ENCODE data around the gene CHRNA9. TPM values are rescaled to one million over a fixed set of nuclear protein-coding genes. Genes with fewer than 3 reads are reported as not detected.

CHRNA9 gene
- polyA plus RNA-seq, 1 of the 3 experiments (the other 2 are of a cell fraction): 0.05 TPM

DNA sequence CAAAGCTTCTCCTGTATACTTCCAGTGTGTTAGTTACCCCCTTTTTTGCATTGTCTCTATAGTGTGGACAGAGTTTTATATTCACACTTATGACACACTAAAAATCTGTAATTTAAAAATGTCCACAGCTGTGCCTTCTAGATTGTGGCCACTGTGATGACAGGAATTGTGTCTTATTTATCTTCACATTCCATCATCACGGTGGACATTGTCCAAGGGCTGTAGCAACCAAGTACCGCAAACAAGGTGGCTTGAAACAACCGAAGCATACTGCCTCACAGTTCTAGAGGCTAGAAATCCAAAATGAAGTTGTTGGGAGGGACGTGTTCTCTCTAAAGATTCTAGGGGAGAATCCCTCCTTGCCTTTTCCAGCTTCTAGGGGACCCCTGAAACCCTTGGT, 32.3 kb downstream of the CHRNA9 start:
- no peaks in the 10 kb centered on the region for H4K20me1 ChIP-seq (ENCODE audit: insufficient read depth)
- no peaks in the 10 kb centered on the region for H3K4me1 ChIP-seq (ENCODE audit: control insufficient read depth in 1 of 2, insufficient read depth in 2 of 2, low read depth in 1 of 2, low read length in 1 of 2)
- H2AFZ ChIP-seq (ENCODE audit: low read depth): no peak overlapping the region
- H3K9me2 ChIP-seq: no peaks in the 10 kb centered on the region
- POLR2A ChIA-PET: no interaction called here
- H3K27me3 ChIP-seq (ENCODE audit: insufficient read depth): no peaks in the 10 kb centered on the region
- 85% methylated on average over 4 of the region's 4 CpGs for WGBS (ENCODE audit: low lambda C conversion rate)
- no peaks in the 10 kb centered on the region for H3F3A ChIP-seq (replicated peaks; ENCODE audit: insufficient read depth)
- no peak overlapping the region for H3K4me3 ChIP-seq (ENCODE audit: low read depth in 2 of 2, low read length in 1 of 2)
- H3K79me2 ChIP-seq (ENCODE audit: insufficient read depth): no peaks in the 10 kb centered on the region
- H3K9me3 ChIP-seq: no peaks in the 10 kb centered on the region
- no peak for DNase-seq
- no peak overlapping the region for H3K9ac ChIP-seq
- no peak overlapping the region for H3K27ac ChIP-seq (ENCODE audit: low read depth in 2 of 2, low read length in 1 of 2)
- TF ChIP-seq NFIC (IDR thresholded peaks at IDR 0.05; ENCODE audit: borderline replicate concordance) (no peak), FOXJ3 (CRISPR knock-in tag; IDR thresholded peaks at IDR 0.05) (no peak), GABPA (IDR thresholded peaks at IDR 0.05; ENCODE audit: low read depth) (no peak), RFX5 (IDR thresholded peaks at IDR 0.05; ENCODE audit: low read length) (no peak), CHD2 (IDR thresholded peaks at IDR 0.05; ENCODE audit: low read length, partially characterized antibody) (no peak), ELF1 (IDR thresholded peaks at IDR 0.05) (no peak)
- TF ChIP-seq, protein P1, sequence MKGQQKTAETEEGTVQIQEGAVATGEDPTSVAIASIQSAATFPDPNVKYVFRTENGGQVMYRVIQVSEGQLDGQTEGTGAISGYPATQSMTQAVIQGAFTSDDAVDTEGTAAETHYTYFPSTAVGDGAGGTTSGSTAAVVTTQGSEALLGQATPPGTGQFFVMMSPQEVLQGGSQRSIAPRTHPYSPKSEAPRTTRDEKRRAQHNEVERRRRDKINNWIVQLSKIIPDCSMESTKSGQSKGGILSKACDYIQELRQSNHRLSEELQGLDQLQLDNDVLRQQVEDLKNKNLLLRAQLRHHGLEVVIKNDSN (IDR thresholded peaks at IDR 0.05; ENCODE audit: borderline replicate concordance, low read depth): no peak
- TF ChIP-seq, protein P2, sequence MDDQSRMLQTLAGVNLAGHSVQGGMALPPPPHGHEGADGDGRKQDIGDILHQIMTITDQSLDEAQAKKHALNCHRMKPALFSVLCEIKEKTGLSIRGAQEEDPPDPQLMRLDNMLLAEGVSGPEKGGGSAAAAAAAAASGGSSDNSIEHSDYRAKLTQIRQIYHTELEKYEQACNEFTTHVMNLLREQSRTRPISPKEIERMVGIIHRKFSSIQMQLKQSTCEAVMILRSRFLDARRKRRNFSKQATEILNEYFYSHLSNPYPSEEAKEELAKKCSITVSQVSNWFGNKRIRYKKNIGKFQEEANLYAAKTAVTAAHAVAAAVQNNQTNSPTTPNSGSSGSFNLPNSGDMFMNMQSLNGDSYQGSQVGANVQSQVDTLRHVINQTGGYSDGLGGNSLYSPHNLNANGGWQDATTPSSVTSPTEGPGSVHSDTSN (IDR thresholded peaks at IDR 0.05): no peak
- TF ChIP-seq, protein P3, sequence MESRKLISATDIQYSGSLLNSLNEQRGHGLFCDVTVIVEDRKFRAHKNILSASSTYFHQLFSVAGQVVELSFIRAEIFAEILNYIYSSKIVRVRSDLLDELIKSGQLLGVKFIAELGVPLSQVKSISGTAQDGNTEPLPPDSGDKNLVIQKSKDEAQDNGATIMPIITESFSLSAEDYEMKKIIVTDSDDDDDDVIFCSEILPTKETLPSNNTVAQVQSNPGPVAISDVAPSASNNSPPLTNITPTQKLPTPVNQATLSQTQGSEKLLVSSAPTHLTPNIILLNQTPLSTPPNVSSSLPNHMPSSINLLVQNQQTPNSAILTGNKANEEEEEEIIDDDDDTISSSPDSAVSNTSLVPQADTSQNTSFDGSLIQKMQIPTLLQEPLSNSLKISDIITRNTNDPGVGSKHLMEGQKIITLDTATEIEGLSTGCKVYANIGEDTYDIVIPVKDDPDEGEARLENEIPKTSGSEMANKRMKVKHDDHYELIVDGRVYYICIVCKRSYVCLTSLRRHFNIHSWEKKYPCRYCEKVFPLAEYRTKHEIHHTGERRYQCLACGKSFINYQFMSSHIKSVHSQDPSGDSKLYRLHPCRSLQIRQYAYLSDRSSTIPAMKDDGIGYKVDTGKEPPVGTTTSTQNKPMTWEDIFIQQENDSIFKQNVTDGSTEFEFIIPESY (IDR thresholded peaks at IDR 0.05; ENCODE audit: borderline replicate concordance, low read depth): no peak
- TF ChIP-seq, protein P4, sequence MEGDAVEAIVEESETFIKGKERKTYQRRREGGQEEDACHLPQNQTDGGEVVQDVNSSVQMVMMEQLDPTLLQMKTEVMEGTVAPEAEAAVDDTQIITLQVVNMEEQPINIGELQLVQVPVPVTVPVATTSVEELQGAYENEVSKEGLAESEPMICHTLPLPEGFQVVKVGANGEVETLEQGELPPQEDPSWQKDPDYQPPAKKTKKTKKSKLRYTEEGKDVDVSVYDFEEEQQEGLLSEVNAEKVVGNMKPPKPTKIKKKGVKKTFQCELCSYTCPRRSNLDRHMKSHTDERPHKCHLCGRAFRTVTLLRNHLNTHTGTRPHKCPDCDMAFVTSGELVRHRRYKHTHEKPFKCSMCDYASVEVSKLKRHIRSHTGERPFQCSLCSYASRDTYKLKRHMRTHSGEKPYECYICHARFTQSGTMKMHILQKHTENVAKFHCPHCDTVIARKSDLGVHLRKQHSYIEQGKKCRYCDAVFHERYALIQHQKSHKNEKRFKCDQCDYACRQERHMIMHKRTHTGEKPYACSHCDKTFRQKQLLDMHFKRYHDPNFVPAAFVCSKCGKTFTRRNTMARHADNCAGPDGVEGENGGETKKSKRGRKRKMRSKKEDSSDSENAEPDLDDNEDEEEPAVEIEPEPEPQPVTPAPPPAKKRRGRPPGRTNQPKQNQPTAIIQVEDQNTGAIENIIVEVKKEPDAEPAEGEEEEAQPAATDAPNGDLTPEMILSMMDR (IDR thresholded peaks at IDR 0.05): no peak
- CTCF ChIA-PET: no interaction called here
- H3K36me3 ChIP-seq (replicated peaks in 1 of 2; ENCODE audit: control insufficient read depth in 1 of 2, insufficient read depth in 2 of 2, low read length in 1 of 2): no peaks in the 10 kb centered on the region
- H3K4me2 ChIP-seq: no peak overlapping the region

DNA sequence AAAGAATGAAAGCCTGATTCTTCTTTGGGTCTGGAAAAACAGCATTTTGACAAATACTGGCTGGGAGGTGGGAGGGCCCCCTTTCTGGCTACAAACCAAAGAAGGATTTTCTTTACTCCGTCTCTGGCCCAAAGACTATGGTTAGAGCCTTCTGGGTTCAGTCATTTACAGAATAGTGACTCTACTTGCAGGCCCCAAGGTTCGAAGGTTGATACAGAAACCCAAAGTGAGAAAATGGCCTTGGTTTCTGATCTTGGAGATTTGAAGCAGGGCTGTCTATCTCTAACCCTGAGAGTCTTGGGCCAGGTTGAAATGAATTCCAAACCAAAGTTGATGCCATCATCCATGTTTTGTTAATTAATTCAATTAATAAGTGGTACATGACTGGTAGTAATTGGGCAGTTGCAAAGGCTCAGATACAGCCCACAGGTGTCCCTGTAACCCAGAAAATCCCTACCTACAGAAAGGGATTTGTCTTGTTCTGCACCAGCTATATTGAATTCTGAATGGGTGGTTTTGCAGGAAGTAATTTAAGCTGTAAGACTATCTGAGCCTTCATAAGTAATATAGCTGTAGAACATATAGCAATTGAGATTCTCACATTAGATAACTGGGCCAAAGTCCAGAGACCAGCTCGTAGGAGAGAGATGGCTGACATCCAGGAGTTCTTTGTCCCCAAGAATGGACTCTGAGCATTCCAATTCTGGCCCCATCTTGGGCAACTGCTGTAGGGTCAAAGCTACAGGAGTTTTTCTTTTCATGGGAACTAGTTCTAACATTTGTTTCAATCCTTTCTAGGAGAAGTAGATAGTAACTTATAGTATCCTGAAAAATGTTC, 34.5 kb downstream of the CHRNA9 start:
- no peak overlapping the region for H3K4me2 ChIP-seq
- H3K4me3 ChIP-seq (ENCODE audit: low read depth in 2 of 2, low read length in 1 of 2): no peak overlapping the region
- no peaks in the 10 kb centered on the region for H3K27me3 ChIP-seq (ENCODE audit: insufficient read depth)
- no peaks in the 10 kb centered on the region for H3K4me1 ChIP-seq (ENCODE audit: control insufficient read depth in 1 of 2, insufficient read depth in 2 of 2, low read depth in 1 of 2, low read length in 1 of 2)
- H4K20me1 ChIP-seq (ENCODE audit: insufficient read depth): no peaks in the 10 kb centered on the region
- no peaks in the 10 kb centered on the region for H3F3A ChIP-seq (replicated peaks; ENCODE audit: insufficient read depth)
- H3K9me3 ChIP-seq: no peaks in the 10 kb centered on the region
- ChIA-PET CTCF (no interaction called here), POLR2A (no interaction called here)
- no peaks in the 10 kb centered on the region for H3K9me2 ChIP-seq
- H2AFZ ChIP-seq (ENCODE audit: low read depth): no peak overlapping the region
- H3K27ac ChIP-seq (ENCODE audit: low read depth in 2 of 2, low read length in 1 of 2): no peak overlapping the region
- DNase-seq: no peak
- TF ChIP-seq TEAD4 (IDR thresholded peaks at IDR 0.05; ENCODE audit: borderline replicate concordance, insufficient read depth): no peak
- TF ChIP-seq JUND (IDR thresholded peaks at IDR 0.05): no peak
- TF ChIP-seq ELF1 (IDR thresholded peaks at IDR 0.05): no peak
- TF ChIP-seq, protein P5, sequence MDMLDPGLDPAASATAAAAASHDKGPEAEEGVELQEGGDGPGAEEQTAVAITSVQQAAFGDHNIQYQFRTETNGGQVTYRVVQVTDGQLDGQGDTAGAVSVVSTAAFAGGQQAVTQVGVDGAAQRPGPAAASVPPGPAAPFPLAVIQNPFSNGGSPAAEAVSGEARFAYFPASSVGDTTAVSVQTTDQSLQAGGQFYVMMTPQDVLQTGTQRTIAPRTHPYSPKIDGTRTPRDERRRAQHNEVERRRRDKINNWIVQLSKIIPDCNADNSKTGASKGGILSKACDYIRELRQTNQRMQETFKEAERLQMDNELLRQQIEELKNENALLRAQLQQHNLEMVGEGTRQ (IDR thresholded peaks at IDR 0.05; ENCODE audit: borderline replicate concordance, low read depth, low read length): no peak
- TF ChIP-seq FOSL2 (IDR thresholded peaks at IDR 0.05; ENCODE audit: borderline replicate concordance, low read depth): no peak
- TF ChIP-seq, protein P6, sequence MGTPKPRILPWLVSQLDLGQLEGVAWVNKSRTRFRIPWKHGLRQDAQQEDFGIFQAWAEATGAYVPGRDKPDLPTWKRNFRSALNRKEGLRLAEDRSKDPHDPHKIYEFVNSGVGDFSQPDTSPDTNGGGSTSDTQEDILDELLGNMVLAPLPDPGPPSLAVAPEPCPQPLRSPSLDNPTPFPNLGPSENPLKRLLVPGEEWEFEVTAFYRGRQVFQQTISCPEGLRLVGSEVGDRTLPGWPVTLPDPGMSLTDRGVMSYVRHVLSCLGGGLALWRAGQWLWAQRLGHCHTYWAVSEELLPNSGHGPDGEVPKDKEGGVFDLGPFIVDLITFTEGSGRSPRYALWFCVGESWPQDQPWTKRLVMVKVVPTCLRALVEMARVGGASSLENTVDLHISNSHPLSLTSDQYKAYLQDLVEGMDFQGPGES (IDR thresholded peaks at IDR 0.05; ENCODE audit: low read depth, low read length): no peak
- TF ChIP-seq TCF12 (IDR thresholded peaks at IDR 0.05): no peak
- no peaks in the 10 kb centered on the region for H3K36me3 ChIP-seq (replicated peaks in 1 of 2; ENCODE audit: control insufficient read depth in 1 of 2, insufficient read depth in 2 of 2, low read length in 1 of 2)
- no peaks in the 10 kb centered on the region for H3K79me2 ChIP-seq (ENCODE audit: insufficient read depth)
- no peak overlapping the region for H3K9ac ChIP-seq
- WGBS (ENCODE audit: low lambda C conversion rate): 64% methylated on average over 3 of the region's 3 CpGs
